Vagina (tissue), 2 donors: ENCODE results near the gene B3GNT4. TPM values are rescaled to one million over a fixed set of nuclear protein-coding genes. Genes with fewer than 3 reads are reported as not detected.

ENCODE experiments used
- DNase-seq, 2 donors: peaks; one replicate each; pipeline ENCODE4 v3.0.0-alpha.2; 2017; ENCODE audit errors: extremely low spot score in 2 of 2
- H3K27ac ChIP-seq: fragments of 200-600 bp; sonication (generic); one replicate; pipeline ENCODE4 v1.5.1; 2019
- H3K27me3 ChIP-seq: fragments of 200-600 bp; sonication (generic); one replicate; pipeline ENCODE4 v1.5.1; 2019
- H3K36me3 ChIP-seq, 2 donors: fragments of 200-600 bp; sonication (generic); one replicate each; pipeline ENCODE4 v1.5.1; 2017 to 2019
- H3K4me1 ChIP-seq: fragments of 200-600 bp; sonication (generic); one replicate; pipeline ENCODE4 v1.5.1; 2019
- H3K4me3 ChIP-seq, 2 donors: fragments of 200-600 bp; sonication (generic); 1 replicate in 1 of 2; 2 replicates in 1 of 2; pipeline ENCODE4 v1.5.1; 2016 to 2019
- H3K9me3 ChIP-seq: fragments of 200-600 bp; sonication (generic); one replicate; pipeline ENCODE4 v1.5.1; 2019
- CTCF ChIP-seq, 3 experiments: fragments of 450-650 bp in 2 of 3; fragments of 200-600 bp in 1 of 3; sonication (generic) in 1 of 3; IDR thresholded peaks; one replicate each; pipeline ENCODE4 v1.5.1; 2017 to 2019; ENCODE audit warnings: antibody characterized with exemption in 3 of 3, mild to moderate bottlenecking in 2 of 3, moderate library complexity in 2 of 3
- POLR2A ChIP-seq, 2 donors: fragments of 450-650 bp; IDR thresholded peaks; one replicate each; pipeline ENCODE4 v1.6.1; 2017; ENCODE audit warnings: antibody characterized with exemption in 2 of 2, mild to moderate bottlenecking in 2 of 2, moderate library complexity in 2 of 2
- POLR2AphosphoS5 ChIP-seq, 2 donors: sonication (generic); formaldehyde crosslinking; IDR thresholded peaks; one replicate each; pipeline ENCODE4 v1.9.0; 2017; ENCODE audit warnings: antibody characterized with exemption in 2 of 2, mild to moderate bottlenecking in 2 of 2, low read depth in 1 of 2; ENCODE audit not compliant: insufficient read depth in 1 of 2
- intact Hi-C: fragments of 100-400 bp; cut with DNase I; formaldehyde crosslinking; loops from one replicate; pipeline ENCODE4 v1.15.1; 2023
- total RNA-seq: library from RNA; depleted of rRNA; stranded (reverse); fragments of >200 nt; gene quantifications from one replicate; pipeline ENCODE4 v1.2.3, GENCODE V29; 2016

The B3GNT4 gene
- total RNA-seq, 1 donor from 2014 or later: 2.9 TPM

- H3K4me1 ChIP-seq: peaks cover 18% of the 10 kb centered on the region
- H3K9me3 ChIP-seq: no peaks in the 10 kb centered on the region
- no peak for TF ChIP-seq POLR2A (IDR thresholded peaks at IDR 0.05)
- no peak for TF ChIP-seq CTCF (IDR thresholded peaks at IDR 0.05)
- no peak for TF ChIP-seq POLR2AphosphoS5 (IDR thresholded peaks at IDR 0.05; ENCODE audit: insufficient read depth in 1 of 2, low read depth in 1 of 2)
- intact Hi-C loops: no loop called here
- no peak for DNase-seq
- H3K36me3 ChIP-seq: peaks cover 3 to 34% of the 10 kb centered on the region in 2 donors
- no peak overlapping the region for H3K27ac ChIP-seq
- H3K27me3 ChIP-seq: peaks cover 6% of the 10 kb centered on the region
- no peak overlapping the region for H3K4me3 ChIP-seq
Measured at GRCh38 chr12:122206976-122207375, 3.5 kb downstream of the B3GNT4 start.

GRCh38 chr12:122207391-122207790 is 3.9 kb downstream of the B3GNT4 start:
- Histone ChIP-seq H3K27me3 (peaks cover 6% of the 10 kb centered on the region), H3K4me1 (peaks cover 18% of the 10 kb centered on the region), H3K36me3 (peaks cover 3 to 38% of the 10 kb centered on the region in 2 donors), H3K9me3 (no peaks in the 10 kb centered on the region), H3K27ac (no peak overlapping the region), H3K4me3 (no peak overlapping the region)
- intact Hi-C loops: no loop called here
- TF ChIP-seq CTCF (IDR thresholded peaks at IDR 0.05): no peak
- TF ChIP-seq POLR2AphosphoS5 (IDR thresholded peaks at IDR 0.05; ENCODE audit: insufficient read depth in 1 of 2, low read depth in 1 of 2): no peak
- TF ChIP-seq POLR2A (IDR thresholded peaks at IDR 0.05): no peak
- DNase-seq: no peak

- peaks cover 6% of the 10 kb centered on the region for H3K27me3 ChIP-seq
- DNase-seq: no peak
- H3K9me3 ChIP-seq: no peaks in the 10 kb centered on the region
- no peak overlapping the region for H3K4me3 ChIP-seq
- intact Hi-C loops: no loop called here
- TF ChIP-seq POLR2AphosphoS5 (IDR thresholded peaks at IDR 0.05; ENCODE audit: insufficient read depth in 1 of 2, low read depth in 1 of 2) (no peak), CTCF (IDR thresholded peaks at IDR 0.05) (no peak), POLR2A (IDR thresholded peaks at IDR 0.05) (no peak)
- H3K27ac ChIP-seq: no peak overlapping the region
- H3K4me1 ChIP-seq: peaks cover 11% of the 10 kb centered on the region
- peaks cover 5 to 47% of the 10 kb centered on the region in 2 donors for H3K36me3 ChIP-seq
Measured at GRCh38 chr12:122208073-122208820, 4.7 kb downstream of the B3GNT4 start.

- H3K4me1 ChIP-seq: no peaks in the 10 kb centered on the region
- peaks cover 2 to 82% of the 10 kb centered on the region in 2 donors for H3K36me3 ChIP-seq
- no peak overlapping the region for H3K4me3 ChIP-seq
- no peaks in the 10 kb centered on the region for H3K27me3 ChIP-seq
- no peak overlapping the region for H3K27ac ChIP-seq
- intact Hi-C loops: no loop called here
- TF ChIP-seq POLR2A (IDR thresholded peaks at IDR 0.05) (no peak), POLR2AphosphoS5 (IDR thresholded peaks at IDR 0.05; ENCODE audit: insufficient read depth in 1 of 2, low read depth in 1 of 2) (no peak), CTCF (IDR thresholded peaks at IDR 0.05) (no peak)
- no peak for DNase-seq
- no peaks in the 10 kb centered on the region for H3K9me3 ChIP-seq
Measured at GRCh38 chr12:122215771-122216170, 12.3 kb downstream of the B3GNT4 start.

- Histone ChIP-seq H3K9me3 (no peaks in the 10 kb centered on the region), H3K36me3 (peaks cover 2 to 81% of the 10 kb centered on the region in 2 donors), H3K27ac (no peak overlapping the region), H3K4me1 (no peaks in the 10 kb centered on the region), H3K4me3 (no peak overlapping the region), H3K27me3 (no peaks in the 10 kb centered on the region)
- TF ChIP-seq CTCF (IDR thresholded peaks at IDR 0.05) (no peak), POLR2AphosphoS5 (IDR thresholded peaks at IDR 0.05; ENCODE audit: insufficient read depth in 1 of 2, low read depth in 1 of 2) (no peak), POLR2A (IDR thresholded peaks at IDR 0.05) (no peak)
- no peak for DNase-seq
- intact Hi-C loops: no loop called here
Measured at GRCh38 chr12:122216445-122216844, 12.9 kb downstream of the B3GNT4 start.
